Gastroesophageal sphincter (tissue), 4 donors: ENCODE results near the gene MRPL38. TPM values are rescaled to one million over a fixed set of nuclear protein-coding genes. Genes with fewer than 3 reads are reported as not detected.
"Not testable (repeated sequence)": the region's sequence is repeated elsewhere in the genome, so short reads cannot be mapped to it uniquely, and the experiment has no call there.

Experiments
- ATAC-seq: fragments of 150-250 bp; one replicate; pipeline ENCODE4 v1.9.1; 2016; ENCODE audit warnings: mild to moderate bottlenecking, moderate library complexity
- H3K27ac ChIP-seq, 4 donors: fragments of 200-600 bp; sonication (generic) in 3 of 4; 1 replicate in 3 of 4; 2 replicates in 1 of 4; pipeline ENCODE4 v1.5.1; 2016 to 2019
- H3K27me3 ChIP-seq: fragments of 200-600 bp; sonication (generic); one replicate; pipeline ENCODE4 v1.5.1; 2019
- H3K36me3 ChIP-seq, 2 donors: fragments of 200-600 bp; sonication (generic); one replicate each; pipeline ENCODE4 v1.5.1; 2019; ENCODE audit warnings: control low read depth in 1 of 2
- H3K4me1 ChIP-seq, 3 donors: fragments of 200-600 bp; sonication (generic); 1 replicate in 2 of 3; 2 replicates in 1 of 3; pipeline ENCODE4 v1.5.1; 2016 to 2019; ENCODE audit warnings: control low read depth in 2 of 3
- H3K4me3 ChIP-seq, 2 donors: fragments of 200-600 bp; sonication (generic); one replicate each; pipeline ENCODE4 v1.5.1; 2019; ENCODE audit warnings: mild to moderate bottlenecking in 1 of 2, moderate library complexity in 1 of 2
- H3K9me3 ChIP-seq, 3 donors: fragments of 200-600 bp; sonication (generic); one replicate each; pipeline ENCODE4 v1.5.1; 2017 to 2019; ENCODE audit warnings: control low read depth in 2 of 3
- CTCF ChIP-seq, 4 experiments: fragments of 200-600 bp in 2 of 4; fragments of 450-650 bp in 2 of 4; sonication (generic) in 1 of 4; IDR thresholded peaks; one replicate each; pipeline ENCODE4 v1.5.1; 2017 to 2019; ENCODE audit warnings: antibody characterized with exemption in 4 of 4, mild to moderate bottlenecking in 2 of 4, moderate library complexity in 2 of 4
- EP300 ChIP-seq: sonication (generic); formaldehyde crosslinking; IDR thresholded peaks from one replicate; pipeline ENCODE4 v1.6.1; 2017; ENCODE audit warnings: antibody characterized with exemption, mild to moderate bottlenecking
- POLR2A ChIP-seq, 2 donors: fragments of 450-650 bp; IDR thresholded peaks; one replicate each; pipeline ENCODE4 v1.6.1; 2017; ENCODE audit warnings: antibody characterized with exemption in 2 of 2, mild to moderate bottlenecking in 2 of 2, moderate library complexity in 1 of 2
- POLR2AphosphoS5 ChIP-seq: sonication (generic); formaldehyde crosslinking; IDR thresholded peaks from one replicate; pipeline ENCODE4 v1.6.1; 2017; ENCODE audit warnings: antibody characterized with exemption
- WGBS, 2 donors: methylation state at CpG; one replicate each; pipeline ENCODE4 v1.1.5; 2018; ENCODE audit warnings: low coverage in 1 of 2; 5-methylcytosine and 5-hydroxymethylcytosine counted together
- total RNA-seq, 4 donors: library from RNA; depleted of rRNA; stranded (reverse); fragments of >200 nt; gene quantifications; one replicate each; pipeline ENCODE4 v1.1.0, GENCODE V29; 2016

The MRPL38 gene
- total RNA-seq, 4 donors from 2014 or later = 18.4 to 69.6 (median 44.3) TPM

GRCh38 chr17:75854881-75855309 lies 49.8 kb downstream of the MRPL38 start:
- Histone ChIP-seq H3K4me3 (peak overlapping the region; percentile 94 to 95), H3K9me3 (no peaks in the 10 kb centered on the region), H3K27me3 (no peaks in the 10 kb centered on the region), H3K36me3 (peaks cover 0 to 35% of the 10 kb centered on the region in 2 donors), H3K4me1 (peaks cover 0 to 55% (median 13%) of the 10 kb centered on the region in 3 donors), H3K27ac (peak overlapping the region; percentile 97 to 100 (median 100))
- TF ChIP-seq EP300 (no peak), POLR2A (IDR thresholded peaks at IDR 0.05) (no peak), POLR2AphosphoS5 (no peak), CTCF (IDR thresholded peaks at IDR 0.05) (no peak)
- 0% methylated on average over 2 to 5 of the region's 19 CpGs for WGBS, 2 donors
- ATAC-seq = no peak

GRCh38 chr17:75854101-75854748 lies 50.5 kb downstream of the MRPL38 start:
- Histone ChIP-seq H3K27ac (peak overlapping the region; percentile 97 to 100 (median 100)), H3K36me3 (peaks cover 0 to 42% of the 10 kb centered on the region in 2 donors), H3K27me3 (no peaks in the 10 kb centered on the region), H3K9me3 (no peaks in the 10 kb centered on the region), H3K4me3 (peak overlapping the region; percentile 94 to 95), H3K4me1 (peaks cover 0 to 62% (median 13%) of the 10 kb centered on the region in 3 donors)
- TF ChIP-seq POLR2AphosphoS5 (peak; percentile 75), CTCF (IDR thresholded peaks at IDR 0.05) (no peak), POLR2A (IDR thresholded peaks at IDR 0.05) (peak in 1 of 2 donors; percentile 37), EP300 (no peak)
- 0 to 8% methylated on average over 2 to 5 of the region's 7 CpGs for WGBS, 2 donors
- ATAC-seq = peak; percentile 22

- H3K36me3 ChIP-seq = peaks cover 0 to 50% of the 10 kb centered on the region in 2 donors
- peak overlapping the region in 1 of 2 donors; percentile 94 for H3K4me3 ChIP-seq
- H3K27me3 ChIP-seq = no peaks in the 10 kb centered on the region
- no peaks in the 10 kb centered on the region for H3K9me3 ChIP-seq
- TF ChIP-seq POLR2A (IDR thresholded peaks at IDR 0.05) (no peak), EP300 (no peak), POLR2AphosphoS5 (peak; percentile 5)
- 52 to 55% methylated on average over 7 of the region's 7 CpGs for WGBS, 2 donors
- no peak for ATAC-seq
- peak overlapping the region in 3 of 4 donors; percentile 97 to 100 (median 100) for H3K27ac ChIP-seq
- peaks cover 0 to 70% (median 13%) of the 10 kb centered on the region in 3 donors for H3K4me1 ChIP-seq
These were observed 51.3 kb downstream of the MRPL38 start for GRCh38 chr17:75853433-75853832.

- 94% methylated on average over 6 of the region's 15 CpGs; no CpG with 5 or more reads in 1 of the 2 donors for WGBS, 2 donors
- peak overlapping the region in 2 of 4 donors; percentile 34 to 45 for H3K27ac ChIP-seq
- peaks cover 0 to 85% (median 20%) of the 10 kb centered on the region in 3 donors for H3K4me1 ChIP-seq
- ATAC-seq, H3K27me3 ChIP-seq, H3K9me3 ChIP-seq, H3K4me3 ChIP-seq: not testable (repeated sequence)
- peaks cover 0 to 68% of the 10 kb centered on the region in 2 donors for H3K36me3 ChIP-seq
These were observed 53.0 kb downstream of the MRPL38 start for GRCh38 chr17:75851693-75851991.

- H3K27me3 ChIP-seq = no peaks in the 10 kb centered on the region
- 72 to 80% methylated on average over 3 to 6 of the region's 12 CpGs for WGBS, 2 donors
- H3K27ac ChIP-seq = peak overlapping the region in 2 of 4 donors; percentile 34 to 75
- H3K9me3 ChIP-seq = no peaks in the 10 kb centered on the region
- H3K36me3 ChIP-seq = peaks cover 0 to 73% of the 10 kb centered on the region in 2 donors
- TF ChIP-seq CTCF (IDR thresholded peaks at IDR 0.05) (no peak), POLR2AphosphoS5 (peak; percentile 50), EP300 (no peak), POLR2A (IDR thresholded peaks at IDR 0.05) (no peak)
- no peak for ATAC-seq
- H3K4me3 ChIP-seq = no peak overlapping the region
- H3K4me1 ChIP-seq = peaks cover 0 to 85% (median 20%) of the 10 kb centered on the region in 3 donors
These were observed 53.6 kb downstream of the MRPL38 start for GRCh38 chr17:75850928-75851692.
